Measurements from ENCODE around the gene ZNF775. TPM values are rescaled to one million over a fixed set of nuclear protein-coding genes. Genes with fewer than 3 reads are reported as not detected.

The ZNF775 gene
- total RNA-seq, 1 donor from 2014 or later: 16.5 TPM

GRCh38 chr7:150401424-150401790 lies 22.3 kb downstream of the ZNF775 start:
- TF ChIP-seq CTCF (conservative IDR thresholded peaks at IDR 0.05): no peak
- H3K4me3 Mint-ChIP-seq: peak overlapping the region; percentile 75
- no peak for DNase-seq (ENCODE audit: low read depth, low spot score)
- H3K27me3 Mint-ChIP-seq (ENCODE audit: low read depth): no peaks in the 10 kb centered on the region
- H3K9me3 Mint-ChIP-seq: no peaks in the 10 kb centered on the region
- H3K4me1 Mint-ChIP-seq: peaks cover 76% of the 10 kb centered on the region
- no peaks in the 10 kb centered on the region for H3K36me3 Mint-ChIP-seq (ENCODE audit: low read depth)
- peak overlapping the region; percentile 86 for H3K27ac Mint-ChIP-seq (ENCODE audit: unreplicated experiment)

GRCh38 chr7:150401861-150402631 lies 22.9 kb downstream of the ZNF775 start:
- no peak for TF ChIP-seq CTCF (conservative IDR thresholded peaks at IDR 0.05)
- Mint-ChIP-seq H3K4me1 (peaks cover 81% of the 10 kb centered on the region), H3K4me3 (peak overlapping the region; percentile 78), H3K27ac (ENCODE audit: unreplicated experiment) (peak overlapping the region; percentile 93), H3K27me3 (ENCODE audit: low read depth) (no peaks in the 10 kb centered on the region), H3K9me3 (no peaks in the 10 kb centered on the region), H3K36me3 (ENCODE audit: low read depth) (peaks cover 2% of the 10 kb centered on the region)
- no peak for DNase-seq (ENCODE audit: low read depth, low spot score)

- Mint-ChIP-seq H3K9me3 (no peaks in the 10 kb centered on the region), H3K4me3 (peak overlapping the region; percentile 78)
Observed at GRCh38 chr7:150402671-150403321, 23.7 kb downstream of the ZNF775 start.

GRCh38 chr7:150403376-150404171 lies 24.4 kb downstream of the ZNF775 start:
- H3K4me1 Mint-ChIP-seq: peaks cover 80% of the 10 kb centered on the region
- peak overlapping the region; percentile 91 for H3K27ac Mint-ChIP-seq (ENCODE audit: unreplicated experiment)
- no peak for DNase-seq (ENCODE audit: low read depth, low spot score)
- H3K36me3 Mint-ChIP-seq (ENCODE audit: low read depth): peaks cover 3% of the 10 kb centered on the region
- H3K4me3 Mint-ChIP-seq: peak overlapping the region; percentile 78
- no peak for TF ChIP-seq CTCF (conservative IDR thresholded peaks at IDR 0.05)
- H3K9me3 Mint-ChIP-seq: no peaks in the 10 kb centered on the region
- H3K27me3 Mint-ChIP-seq (ENCODE audit: low read depth): no peaks in the 10 kb centered on the region

More at GRCh38 chr7:150402671-150403321, 23.7 kb downstream of the ZNF775 start:
- Mint-ChIP-seq H3K27me3 (ENCODE audit: low read depth) (no peaks in the 10 kb centered on the region), H3K4me1 (peaks cover 83% of the 10 kb centered on the region), H3K27ac (ENCODE audit: unreplicated experiment) (peak overlapping the region; percentile 93), H3K36me3 (ENCODE audit: low read depth) (peaks cover 3% of the 10 kb centered on the region)
- no peak for TF ChIP-seq CTCF (conservative IDR thresholded peaks at IDR 0.05)
- no peak for DNase-seq (ENCODE audit: low read depth, low spot score)

- no peak for TF ChIP-seq CTCF (conservative IDR thresholded peaks at IDR 0.05)
- Mint-ChIP-seq H3K9me3 (no peaks in the 10 kb centered on the region), H3K27ac (ENCODE audit: unreplicated experiment) (peak overlapping the region; percentile 14), H3K4me3 (peak overlapping the region; percentile 78), H3K36me3 (ENCODE audit: low read depth) (peaks cover 3% of the 10 kb centered on the region), H3K27me3 (ENCODE audit: low read depth) (no peaks in the 10 kb centered on the region), H3K4me1 (peaks cover 78% of the 10 kb centered on the region)
- DNase-seq (ENCODE audit: low read depth, low spot score): no peak
Observed at GRCh38 chr7:150404172-150404804, 25.2 kb downstream of the ZNF775 start.
